Suppressor macrophage treated with lipopolysaccharide for 1 hour (primary cell): Measurements from ENCODE around the gene CDH26.
"Not testable (repeated sequence)": the region's sequence is repeated elsewhere in the genome, so short reads cannot be mapped to it uniquely, and the experiment has no call there.

Source experiments
- DNase-seq, 3 donors: peaks; one replicate each; pipeline ENCODE4 v3.0.0-alpha.2; 2020 to 2022

Gene CDH26

GRCh38 chr20:60016406-60016805, 58.2 kb downstream of the CDH26 start:
- DNase-seq, result peak; percentile 42 to 72 (median 65)

DNA sequence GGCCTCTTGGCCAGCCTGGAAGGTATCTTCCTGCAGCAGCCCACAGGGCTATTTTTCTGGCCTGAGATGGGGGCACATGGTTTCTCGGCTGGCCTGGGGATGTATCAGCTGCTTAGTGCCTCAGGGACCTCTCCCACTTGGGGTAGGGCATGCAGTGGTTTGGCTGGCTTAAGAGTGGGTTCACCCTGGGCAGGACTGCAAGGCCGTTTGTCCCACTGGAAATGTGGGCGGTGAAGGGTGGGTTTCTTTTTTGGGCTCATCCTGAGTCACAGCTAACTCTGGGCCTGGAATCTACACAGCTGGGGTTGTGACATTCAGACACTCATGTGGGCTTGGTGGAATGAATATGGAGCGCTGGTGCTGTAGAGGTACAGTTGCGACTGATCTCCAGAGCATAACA, 62.0 kb downstream of the CDH26 start:
- DNase-seq, result no peak

DNA sequence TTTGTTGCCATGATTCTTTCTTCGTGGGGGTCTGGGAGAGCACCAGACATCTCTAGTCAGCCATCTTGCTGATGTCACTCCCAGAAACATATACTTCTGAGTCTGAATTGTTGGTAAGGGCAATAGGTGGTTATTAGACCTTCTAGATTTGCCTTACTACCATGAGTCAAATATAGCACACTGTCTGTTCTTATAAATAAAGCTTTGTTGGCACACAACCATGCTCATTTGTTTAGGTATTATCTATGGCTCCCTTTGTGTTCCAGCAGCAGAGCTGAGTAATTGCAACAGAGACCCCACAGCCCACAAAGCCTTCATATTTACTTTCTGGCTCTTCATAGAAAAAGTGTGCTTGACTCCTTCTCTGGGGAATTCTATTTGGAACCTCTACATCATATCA, 62.9 kb downstream of the CDH26 start:
- no peak for DNase-seq

DNA sequence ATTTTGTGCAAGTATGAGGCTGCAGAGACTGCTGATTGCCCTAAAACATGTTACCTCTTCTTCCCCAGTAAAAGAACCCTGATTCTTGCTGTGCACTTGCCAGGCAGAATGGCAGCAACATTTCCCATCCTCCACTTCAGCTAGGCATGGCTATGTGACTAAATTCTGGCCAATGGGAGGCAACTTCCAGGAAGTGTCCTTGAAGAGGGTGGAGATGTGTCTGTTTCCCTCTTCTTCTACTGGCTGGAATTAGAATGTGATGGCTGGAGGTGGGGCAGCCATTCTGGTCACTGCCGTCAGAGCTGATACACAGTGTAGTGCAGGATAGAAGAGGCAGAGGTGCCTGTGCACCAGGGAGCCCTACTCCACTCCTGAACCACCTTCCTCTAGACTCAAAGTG, 64.6 kb downstream of the CDH26 start:
- DNase-seq, result no peak

GRCh38 chr20:60024245-60024644, 66.0 kb downstream of the CDH26 start:
- DNase-seq, result no peak

DNA sequence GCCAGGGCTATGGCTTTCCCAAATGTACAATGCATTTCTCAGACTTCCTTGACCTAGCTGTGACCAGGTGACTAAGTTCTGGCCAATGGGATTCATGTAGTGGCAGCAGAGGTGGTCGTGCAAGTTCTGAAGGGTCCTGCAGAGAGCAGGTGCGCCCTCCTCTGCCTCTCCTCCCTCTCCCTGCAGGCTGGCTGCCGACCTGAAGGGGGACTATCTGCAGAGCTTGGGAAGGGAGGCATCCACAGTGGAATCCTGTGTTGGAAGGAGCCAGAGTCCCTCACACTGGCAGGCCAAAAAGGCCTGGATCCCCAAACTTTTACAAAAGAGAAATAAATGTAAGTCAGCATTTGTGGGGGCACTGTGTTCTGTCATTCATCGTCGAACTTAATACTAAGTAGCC, 66.6 kb downstream of the CDH26 start:
- DNase-seq, result no peak

DNA sequence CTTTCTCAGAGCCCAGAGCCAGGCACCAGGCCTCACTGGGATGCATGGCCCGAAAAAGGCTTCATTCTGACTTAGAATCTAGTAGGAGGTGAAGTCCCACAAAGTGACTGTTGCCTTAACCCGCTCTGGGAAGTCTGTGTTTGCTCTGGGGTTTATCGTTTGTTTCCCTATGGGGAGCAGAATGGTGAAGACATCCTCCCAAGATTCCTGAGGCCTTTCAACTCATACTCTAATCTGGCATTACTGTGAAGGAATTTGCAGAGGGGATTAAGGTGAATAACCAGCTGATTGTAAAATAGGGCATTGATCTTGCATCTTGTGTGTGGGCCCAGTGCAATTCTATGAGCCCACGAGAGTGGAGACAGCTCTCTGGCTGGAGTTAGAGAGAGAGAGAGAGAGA, 67.8 kb downstream of the CDH26 start:
- DNase-seq, result no peak

GRCh38 chr20:60030471-60030870, 72.2 kb downstream of the CDH26 start:
- no peak for DNase-seq

GRCh38 chr20:60031107-60031506, 72.9 kb downstream of the CDH26 start:
- DNase-seq, result no peak

DNA sequence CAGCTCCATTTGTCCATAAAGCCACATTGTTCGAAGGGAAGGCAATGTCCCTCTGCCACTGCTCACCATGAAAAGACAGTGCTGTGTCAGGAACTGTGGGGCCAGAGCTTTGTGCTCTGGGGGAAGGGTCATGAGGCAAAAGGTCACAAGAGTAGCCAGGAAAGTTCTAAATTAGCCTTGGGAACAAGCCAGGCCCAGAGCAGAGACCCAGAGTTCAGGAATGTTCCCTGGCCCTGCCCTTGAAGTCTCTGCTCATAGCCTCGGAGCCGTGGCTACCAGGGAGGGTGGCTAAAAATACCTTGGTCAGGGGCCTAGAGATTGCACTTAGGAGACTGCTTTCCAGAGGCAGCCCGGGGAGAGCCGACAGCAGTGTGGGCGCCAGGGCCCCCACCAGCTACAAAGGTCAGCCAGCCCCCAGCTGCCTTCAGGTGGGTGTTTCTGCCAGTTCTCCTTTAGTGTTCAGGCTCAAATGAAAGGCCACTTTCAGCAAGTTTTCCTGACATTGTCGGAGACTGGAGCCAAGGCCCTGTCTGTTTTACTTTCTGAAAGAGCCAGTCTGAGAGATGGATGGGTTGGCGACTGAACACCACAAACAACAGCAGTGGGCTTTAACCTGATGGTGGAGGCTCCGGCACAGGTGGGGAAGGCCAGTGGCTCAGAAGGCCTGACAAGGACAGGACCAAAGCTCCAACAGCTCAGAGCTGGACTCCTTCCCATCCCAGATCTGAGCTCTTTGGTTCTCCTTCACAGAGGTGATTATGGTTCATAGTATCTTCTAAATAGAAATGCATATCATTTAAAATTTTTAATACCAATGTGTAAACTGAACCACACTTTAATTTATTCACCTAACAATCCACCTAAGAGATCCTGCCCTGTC, 76.2 kb downstream of the CDH26 start:
- DNase-seq, result no peak

GRCh38 chr20:60035486-60035885, 77.3 kb downstream of the CDH26 start:
- no peak for DNase-seq

- no peak for DNase-seq
Measured at GRCh38 chr20:60036346-60036745, 78.1 kb downstream of the CDH26 start.

DNA sequence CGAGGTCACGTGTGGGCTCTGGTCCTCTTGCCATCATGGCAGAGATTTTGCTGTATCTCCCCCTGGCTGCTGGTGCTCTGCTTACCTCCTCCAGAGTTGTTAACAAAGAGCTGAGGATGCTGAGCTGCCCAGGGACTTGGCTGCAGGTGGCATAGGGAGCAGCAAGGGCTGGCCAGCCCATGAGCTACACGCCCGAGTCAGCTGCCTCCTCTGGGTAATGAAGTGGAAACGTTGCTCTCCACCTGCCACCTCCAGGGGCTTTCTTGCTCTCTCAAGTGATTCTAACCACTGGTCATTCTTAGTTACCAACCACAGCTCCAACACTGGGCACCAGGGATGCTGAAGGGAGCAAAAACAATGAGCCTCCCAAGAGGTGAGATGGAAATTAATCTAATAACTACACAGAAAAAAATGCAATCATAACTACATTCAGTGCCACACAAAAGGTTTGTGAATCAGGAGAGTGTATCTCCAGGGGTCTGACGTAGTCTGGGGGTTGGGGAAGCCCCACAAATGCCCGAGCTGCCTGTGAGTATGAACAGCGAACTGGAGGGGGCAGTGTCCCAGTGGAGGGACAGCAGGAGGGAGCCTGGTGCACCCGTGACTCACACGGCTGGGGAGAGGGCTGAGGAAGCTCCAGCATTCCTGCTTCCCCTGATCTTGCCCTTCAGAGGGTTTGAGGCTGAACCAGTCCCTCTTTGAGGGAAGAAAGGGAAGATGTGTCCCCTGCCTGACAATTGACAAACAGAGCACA, 78.7 kb downstream of the CDH26 start:
- peak; percentile 54 to 67 (median 65) for DNase-seq

DNA sequence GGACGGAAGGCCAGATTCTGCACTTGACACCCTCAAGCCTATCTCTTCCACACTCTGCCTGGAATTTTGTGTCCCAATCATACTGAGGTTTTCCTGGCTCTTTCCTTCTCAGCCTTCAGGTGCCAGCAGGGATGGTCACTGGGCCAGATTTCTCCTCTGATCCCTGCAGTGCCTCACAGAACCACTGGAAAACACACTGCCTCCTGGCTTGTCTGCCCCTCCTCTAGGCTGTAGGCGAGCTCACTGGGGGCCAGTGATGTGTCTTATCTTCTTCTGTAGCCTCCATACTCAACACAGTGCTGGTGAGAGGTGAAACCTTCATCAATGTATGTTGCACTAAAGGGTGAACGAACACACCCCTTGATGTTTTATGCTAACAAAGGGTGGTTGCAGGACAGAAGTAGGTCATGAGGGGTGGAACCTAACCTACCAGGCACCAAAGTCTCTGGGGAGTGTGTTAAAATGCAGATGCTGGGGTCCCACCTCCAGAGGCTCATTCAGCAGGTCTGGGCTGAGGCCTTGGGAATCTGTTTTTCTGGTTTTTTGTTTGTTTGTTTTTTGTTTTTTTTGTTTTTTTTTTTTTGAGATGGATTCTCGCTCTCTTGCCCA, 80.3 kb downstream of the CDH26 start:
- DNase-seq, result no peak

GRCh38 chr20:60039526-60039925, 81.3 kb downstream of the CDH26 start:
- DNase-seq, result no peak

GRCh38 chr20:60040471-60041162, 82.4 kb downstream of the CDH26 start:
- no peak for DNase-seq

- not testable (repeated sequence) for DNase-seq
Measured at GRCh38 chr20:60041436-60042165, 83.4 kb downstream of the CDH26 start.

DNA sequence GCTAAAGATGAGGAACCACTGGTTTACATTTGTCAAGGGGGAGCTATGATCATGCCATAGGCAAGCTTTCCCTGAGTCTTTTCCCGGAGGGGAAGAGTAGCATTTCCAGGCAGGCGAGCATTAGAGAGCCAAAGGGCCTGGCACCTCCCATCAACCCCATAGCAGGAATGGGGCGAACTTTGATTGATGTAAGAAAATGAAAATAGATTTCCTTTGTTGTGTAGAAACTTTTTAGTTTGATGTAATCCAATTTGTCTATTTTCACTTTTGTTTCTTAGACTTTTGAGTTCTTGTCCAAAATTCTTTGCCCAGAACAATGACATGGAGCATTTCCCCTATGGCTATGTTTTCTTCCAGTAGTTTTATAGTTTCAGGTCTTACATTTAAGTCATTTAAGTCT, 85.2 kb downstream of the CDH26 start:
- peak in 1 of 3 donors; percentile 41 for DNase-seq

- DNase-seq, result peak; percentile 67 to 89 (median 85)
Measured at GRCh38 chr20:60046011-60046413, 87.8 kb downstream of the CDH26 start.

GRCh38 chr20:60046436-60046835, 88.2 kb downstream of the CDH26 start:
- DNase-seq, result no peak

GRCh38 chr20:60046860-60047259, 88.6 kb downstream of the CDH26 start:
- DNase-seq, result no peak
